ENCODE measurements around the gene DDX1.

GRCh38 chr2:15596968-15597367 lies 5.3 kb downstream of the DDX1 start:
- TF ChIP-seq CTCF (IDR thresholded peaks at IDR 0.05) (no peak), POLR2AphosphoS5 (IDR thresholded peaks at IDR 0.05) (no peak), POLR2A (IDR thresholded peaks at IDR 0.05) (no peak)
